ENCODE results near the gene LVRN.
A peak's percentile ranks its signal among the peaks of the same experiment; 100 is the strongest.

LVRN gene

GRCh38 chr5:116032094-116032517 is 69.8 kb downstream of the LVRN start, which contains the start of gene ARL14EPL:
TSS of gene ARL14EPL (plus strand) at chr5:116032472. CDS start at chr5:116051466, 18,994 bp downstream.
- DNase-seq = peak; percentile 81

GRCh38 chr5:116032991-116033390 is 70.7 kb downstream of the LVRN start:
- DNase-seq = no peak

GRCh38 chr5:116035123-116035522 is 72.8 kb downstream of the LVRN start:
- DNase-seq = no peak

GRCh38 chr5:116037236-116037822 is 75.1 kb downstream of the LVRN start:
- DNase-seq = no peak

- DNase-seq = no peak
Observed at GRCh38 chr5:116038817-116039216, 76.5 kb downstream of the LVRN start.

- no peak for DNase-seq
Observed at GRCh38 chr5:116042375-116042774, 80.1 kb downstream of the LVRN start.

- DNase-seq = no peak
Observed at GRCh38 chr5:116044073-116044472, 81.8 kb downstream of the LVRN start.

GRCh38 chr5:116045821-116046220 is 83.5 kb downstream of the LVRN start:
- DNase-seq = no peak

- DNase-seq = no peak
Observed at GRCh38 chr5:116046261-116046660, 84.0 kb downstream of the LVRN start.

- DNase-seq = no peak
Observed at GRCh38 chr5:116046823-116047222, 84.5 kb downstream of the LVRN start.

- no peak for DNase-seq
Observed at GRCh38 chr5:116058346-116058936, 96.2 kb downstream of the LVRN start.

- DNase-seq = no peak
Observed at GRCh38 chr5:116062352-116062751, 100.1 kb downstream of the LVRN start.

- DNase-seq = peak; percentile 18
Observed at GRCh38 chr5:116063950-116064349, 101.7 kb downstream of the LVRN start.

GRCh38 chr5:116068028-116068632 is 105.9 kb downstream of the LVRN start:
- peak; percentile 58 for DNase-seq

- no peak for DNase-seq
Observed at GRCh38 chr5:116071211-116071610, 108.9 kb downstream of the LVRN start.

- no peak for DNase-seq
Observed at GRCh38 chr5:116075191-116075831, 113.0 kb downstream of the LVRN start.

GRCh38 chr5:116076496-116076895 is 114.2 kb downstream of the LVRN start:
- no peak for DNase-seq

Measured in EL (cell line).